Measurements from ENCODE around the gene FAM83D.

GRCh38 chr20:38892091-38892981 lies 33.9 kb upstream of the FAM83D start:
- TF ChIP-seq POLR2AphosphoS5 (IDR thresholded peaks at IDR 0.05) = no peak
- no peak for TF ChIP-seq POLR2A (IDR thresholded peaks at IDR 0.05; ENCODE audit: low read depth)
- no peak for TF ChIP-seq CTCF (IDR thresholded peaks at IDR 0.05)

Measured in esophagus muscularis mucosa (tissue), 3 donors.